Gastrocnemius medialis (tissue), 4 donors: ENCODE data around the gene ARF4. TPM values are rescaled to one million over a fixed set of nuclear protein-coding genes. Genes with fewer than 3 reads are reported as not detected.

Experiments
- ATAC-seq, 2 donors: fragments of 150-250 bp; one replicate each; pipeline ENCODE4 v1.9.1; 2016
- DNase-seq, 2 donors: peaks; one replicate each; pipeline ENCODE4 v3.0.0-alpha.2; 2019
- H3K27ac ChIP-seq, 4 donors: fragments of 200-600 bp; sonication (generic); 1 replicate in 1 of 4; 2 replicates in 3 of 4; pipeline ENCODE4 v1.5.1; 2016 to 2018; ENCODE audit warnings: mild to moderate bottlenecking in 2 of 4, moderate library complexity in 1 of 4
- H3K27me3 ChIP-seq, 3 donors: fragments of 200-600 bp; sonication (generic) in 2 of 3; 1 replicate in 1 of 3; 2 replicates in 2 of 3; pipeline versions ENCODE4 v1.5.1 to v1.6.0; 2016 to 2019; ENCODE audit warnings: mild to moderate bottlenecking in 1 of 3, moderate library complexity in 1 of 3
- H3K36me3 ChIP-seq, 2 donors: fragments of 200-600 bp; sonication (generic) in 1 of 2; one replicate each; pipeline ENCODE4 v1.5.1; 2017 to 2018
- H3K4me1 ChIP-seq, 2 donors: fragments of 200-600 bp; sonication (generic) in 1 of 2; one replicate each; pipeline ENCODE4 v1.5.1; 2016 to 2017; ENCODE audit warnings: mild to moderate bottlenecking in 2 of 2
- H3K4me3 ChIP-seq, 4 donors: fragments of 200-600 bp; sonication (generic) in 3 of 4; 1 replicate in 1 of 4; 2 replicates in 3 of 4; pipeline ENCODE4 v1.5.1; 2016 to 2019; ENCODE audit warnings: mild to moderate bottlenecking in 2 of 4
- H3K9me3 ChIP-seq, 3 donors: fragments of 200-600 bp; sonication (generic) in 2 of 3; 1 replicate in 1 of 3; 2 replicates in 2 of 3; pipeline ENCODE4 v1.5.1; 2016 to 2019
- POLR2A ChIP-seq, 2 donors: fragments of 450-650 bp; IDR thresholded peaks; one replicate each; pipeline ENCODE4 v1.6.1; 2017; ENCODE audit warnings: antibody characterized with exemption in 2 of 2, mild to moderate bottlenecking in 2 of 2, moderate library complexity in 2 of 2
- in situ Hi-C, 4 donors: fragments of 200-750 bp; cut with MboI; loops; one replicate each; pipeline versions ENCODE4 v1.15.0 to v1.8.0; 2017; ENCODE audit warnings: low sequenced_read_pairs in 4 of 4
- intact Hi-C: fragments of 100-400 bp; cut with DNase I; formaldehyde crosslinking; loops from one replicate; pipeline ENCODE4 v1.15.1; 2023; ENCODE audit warnings: low total_unique reads
- total RNA-seq, 4 donors: library from RNA; depleted of rRNA; stranded (reverse); fragments of >200 nt; gene quantifications; one replicate each; pipeline versions ENCODE4 v1.1.0 to v1.2.3, GENCODE V29; 2016
- TF ChIP-seq, protein P1 (sequence below), 5 experiments: fragments of 450-650 bp in 3 of 5; fragments of 200-600 bp in 2 of 5; sonication (generic) in 2 of 5; IDR thresholded peaks in 4 of 5; conservative IDR thresholded peaks in 1 of 5; 1 replicate in 4 of 5; 2 replicates in 1 of 5; pipeline ENCODE4 v1.5.1; 2016 to 2019; ENCODE audit warnings: antibody characterized with exemption in 5 of 5, mild to moderate bottlenecking in 3 of 5, moderate library complexity in 3 of 5

Gene ARF4
- total RNA-seq, 4 donors from 2014 or later, result 36.2 to 55.2 (median 47.7) TPM

DNA sequence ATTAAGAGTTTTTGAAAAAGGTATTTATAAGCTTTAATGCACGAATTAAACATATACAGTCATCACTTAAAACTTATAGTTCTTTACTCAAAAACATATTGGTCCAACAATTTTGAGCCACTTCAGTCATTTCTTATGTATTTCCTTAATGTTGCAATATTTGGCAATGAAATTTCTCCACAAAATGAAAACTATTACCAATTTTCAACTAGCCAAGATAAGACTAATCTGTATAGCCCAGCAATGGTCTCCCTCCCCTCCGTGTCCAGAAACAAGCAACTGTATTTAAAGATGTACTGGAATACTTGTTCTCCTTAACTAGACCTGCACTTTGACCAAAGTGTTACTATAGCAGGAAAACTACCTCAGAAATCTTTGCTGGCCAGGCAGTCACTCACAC is 9.2 kb downstream of the ARF4 start:
- no peaks in the 10 kb centered on the region for H3K9me3 ChIP-seq
- in situ Hi-C loops, result no loop called here
- H3K4me3 ChIP-seq, result no peak overlapping the region
- no peaks in the 10 kb centered on the region for H3K27me3 ChIP-seq
- intact Hi-C loops, result no loop called here
- no peak overlapping the region for H3K27ac ChIP-seq
- H3K36me3 ChIP-seq, result peaks cover 0 to 9% of the 10 kb centered on the region in 2 donors
- H3K4me1 ChIP-seq, result peaks cover 12 to 20% of the 10 kb centered on the region in 2 donors
- DNase-seq (no peak), ATAC-seq (no peak)
- TF ChIP-seq, protein P1, sequence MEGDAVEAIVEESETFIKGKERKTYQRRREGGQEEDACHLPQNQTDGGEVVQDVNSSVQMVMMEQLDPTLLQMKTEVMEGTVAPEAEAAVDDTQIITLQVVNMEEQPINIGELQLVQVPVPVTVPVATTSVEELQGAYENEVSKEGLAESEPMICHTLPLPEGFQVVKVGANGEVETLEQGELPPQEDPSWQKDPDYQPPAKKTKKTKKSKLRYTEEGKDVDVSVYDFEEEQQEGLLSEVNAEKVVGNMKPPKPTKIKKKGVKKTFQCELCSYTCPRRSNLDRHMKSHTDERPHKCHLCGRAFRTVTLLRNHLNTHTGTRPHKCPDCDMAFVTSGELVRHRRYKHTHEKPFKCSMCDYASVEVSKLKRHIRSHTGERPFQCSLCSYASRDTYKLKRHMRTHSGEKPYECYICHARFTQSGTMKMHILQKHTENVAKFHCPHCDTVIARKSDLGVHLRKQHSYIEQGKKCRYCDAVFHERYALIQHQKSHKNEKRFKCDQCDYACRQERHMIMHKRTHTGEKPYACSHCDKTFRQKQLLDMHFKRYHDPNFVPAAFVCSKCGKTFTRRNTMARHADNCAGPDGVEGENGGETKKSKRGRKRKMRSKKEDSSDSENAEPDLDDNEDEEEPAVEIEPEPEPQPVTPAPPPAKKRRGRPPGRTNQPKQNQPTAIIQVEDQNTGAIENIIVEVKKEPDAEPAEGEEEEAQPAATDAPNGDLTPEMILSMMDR (IDR thresholded peaks at IDR 0.05 in 4 of 5, conservative IDR thresholded peaks at IDR 0.05 in 1 of 5), result no peak
- TF ChIP-seq POLR2A (IDR thresholded peaks at IDR 0.05), result no peak

DNA sequence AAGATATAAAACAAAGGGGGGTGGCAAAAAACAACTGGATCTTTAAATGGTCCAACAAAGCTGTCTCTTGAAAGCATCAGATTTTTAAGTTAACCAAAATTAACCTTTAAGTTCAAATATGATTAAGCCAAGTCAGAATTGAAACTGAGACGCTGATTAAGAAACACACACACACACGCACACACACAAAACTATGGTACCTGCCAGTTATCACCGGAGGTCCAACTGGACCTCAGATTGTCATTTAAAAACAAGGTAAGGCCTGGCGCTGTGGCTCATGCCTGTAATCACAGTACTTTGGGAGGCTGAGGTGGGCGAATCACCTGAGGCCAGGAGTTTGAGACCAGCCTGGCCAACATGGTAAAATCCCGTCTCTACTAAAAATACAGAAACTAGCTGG is 10.4 kb downstream of the ARF4 start:
- in situ Hi-C loops (no loop called here), intact Hi-C loops (no loop called here)
- TF ChIP-seq, protein P1 (IDR thresholded peaks at IDR 0.05 in 4 of 5, conservative IDR thresholded peaks at IDR 0.05 in 1 of 5), result no peak
- TF ChIP-seq POLR2A (IDR thresholded peaks at IDR 0.05), result no peak
- H3K4me3 ChIP-seq, result no peak overlapping the region
- ATAC-seq, result no peak
- DNase-seq, result no peak
- peaks cover 0 to 20% of the 10 kb centered on the region in 2 donors for H3K36me3 ChIP-seq
- no peaks in the 10 kb centered on the region for H3K27me3 ChIP-seq
- H3K9me3 ChIP-seq, result no peaks in the 10 kb centered on the region
- peaks cover 1 to 10% of the 10 kb centered on the region in 2 donors for H3K4me1 ChIP-seq
- no peak overlapping the region for H3K27ac ChIP-seq

DNA sequence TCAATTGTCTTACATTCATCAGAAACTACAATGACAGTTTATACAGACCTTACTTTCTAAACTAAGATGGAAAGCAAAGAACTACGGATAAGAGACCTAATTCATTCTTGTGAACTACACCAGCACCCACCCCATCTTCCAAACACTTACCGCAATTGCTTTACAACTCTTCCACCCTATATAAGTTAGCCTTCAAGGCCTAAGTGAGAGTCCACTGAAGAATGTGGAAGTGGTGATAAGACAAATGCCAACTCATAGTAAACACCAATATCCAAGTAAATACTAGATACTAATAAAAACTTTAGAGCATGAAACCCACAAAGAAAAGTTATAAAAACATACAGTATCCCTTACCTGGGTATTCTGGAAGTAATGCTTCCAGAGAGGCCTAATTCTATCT is 13.6 kb downstream of the ARF4 start:
- intact Hi-C loops (no loop called here), in situ Hi-C loops (no loop called here)
- DNase-seq (no peak), ATAC-seq (no peak)
- TF ChIP-seq, protein P1 (IDR thresholded peaks at IDR 0.05 in 4 of 5, conservative IDR thresholded peaks at IDR 0.05 in 1 of 5), result no peak
- no peak for TF ChIP-seq POLR2A (IDR thresholded peaks at IDR 0.05)
- Histone ChIP-seq H3K9me3 (no peaks in the 10 kb centered on the region), H3K27me3 (no peaks in the 10 kb centered on the region), H3K27ac (no peak overlapping the region), H3K36me3 (peaks cover 0 to 32% of the 10 kb centered on the region in 2 donors), H3K4me3 (no peak overlapping the region), H3K4me1 (peaks cover 0 to 10% of the 10 kb centered on the region in 2 donors)

DNA sequence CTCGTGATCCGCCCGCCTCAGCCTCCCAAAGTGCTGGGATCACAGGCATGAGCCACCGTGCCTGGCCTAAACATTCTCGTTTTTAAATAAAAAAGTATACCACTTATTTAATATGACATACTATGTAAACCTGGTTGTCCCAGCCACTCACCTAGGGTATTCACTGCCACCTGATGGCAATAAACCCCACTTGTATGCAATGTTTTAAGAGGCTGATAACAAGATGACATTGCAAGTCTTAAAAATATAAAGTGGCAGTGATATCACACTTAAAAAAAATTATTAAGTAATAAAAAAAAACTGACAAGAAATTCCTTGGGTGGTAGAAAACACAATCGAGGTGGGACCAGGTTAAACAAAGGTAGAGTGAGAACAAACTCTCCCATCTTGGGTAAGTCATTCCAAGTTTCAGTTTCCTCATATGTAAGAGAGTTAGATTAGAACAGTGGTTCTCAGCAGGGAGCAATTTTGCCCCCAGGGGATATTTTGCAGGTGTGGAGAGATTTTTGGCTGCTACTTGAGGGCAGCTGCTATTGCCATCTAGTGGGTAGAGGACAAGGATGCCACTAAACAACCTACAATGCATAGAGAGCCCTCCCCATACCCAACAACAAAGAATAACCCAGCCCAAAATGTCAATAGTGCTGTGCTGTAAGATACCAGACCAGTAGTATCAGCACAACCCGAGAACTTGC is 14.5 kb downstream of the ARF4 start:
- DNase-seq, result no peak
- intact Hi-C loops, result no loop called here
- in situ Hi-C loops, result no loop called here
- Histone ChIP-seq H3K27me3 (no peaks in the 10 kb centered on the region), H3K4me3 (no peak overlapping the region), H3K4me1 (peaks cover 0 to 6% of the 10 kb centered on the region in 2 donors), H3K27ac (no peak overlapping the region), H3K36me3 (peaks cover 0 to 40% of the 10 kb centered on the region in 2 donors), H3K9me3 (no peaks in the 10 kb centered on the region)
- no peak for TF ChIP-seq POLR2A (IDR thresholded peaks at IDR 0.05)
- TF ChIP-seq, protein P1 (IDR thresholded peaks at IDR 0.05 in 4 of 5, conservative IDR thresholded peaks at IDR 0.05 in 1 of 5), result no peak
- no peak for ATAC-seq
